ENCODE results near the gene LETM1. TPM values are rescaled to one million over a fixed set of nuclear protein-coding genes. Genes with fewer than 3 reads are reported as not detected.

LETM1 gene
- total RNA-seq, 6 donors from 2014 or later, result 31.4 to 98.5 (median 47.8) TPM

DNA sequence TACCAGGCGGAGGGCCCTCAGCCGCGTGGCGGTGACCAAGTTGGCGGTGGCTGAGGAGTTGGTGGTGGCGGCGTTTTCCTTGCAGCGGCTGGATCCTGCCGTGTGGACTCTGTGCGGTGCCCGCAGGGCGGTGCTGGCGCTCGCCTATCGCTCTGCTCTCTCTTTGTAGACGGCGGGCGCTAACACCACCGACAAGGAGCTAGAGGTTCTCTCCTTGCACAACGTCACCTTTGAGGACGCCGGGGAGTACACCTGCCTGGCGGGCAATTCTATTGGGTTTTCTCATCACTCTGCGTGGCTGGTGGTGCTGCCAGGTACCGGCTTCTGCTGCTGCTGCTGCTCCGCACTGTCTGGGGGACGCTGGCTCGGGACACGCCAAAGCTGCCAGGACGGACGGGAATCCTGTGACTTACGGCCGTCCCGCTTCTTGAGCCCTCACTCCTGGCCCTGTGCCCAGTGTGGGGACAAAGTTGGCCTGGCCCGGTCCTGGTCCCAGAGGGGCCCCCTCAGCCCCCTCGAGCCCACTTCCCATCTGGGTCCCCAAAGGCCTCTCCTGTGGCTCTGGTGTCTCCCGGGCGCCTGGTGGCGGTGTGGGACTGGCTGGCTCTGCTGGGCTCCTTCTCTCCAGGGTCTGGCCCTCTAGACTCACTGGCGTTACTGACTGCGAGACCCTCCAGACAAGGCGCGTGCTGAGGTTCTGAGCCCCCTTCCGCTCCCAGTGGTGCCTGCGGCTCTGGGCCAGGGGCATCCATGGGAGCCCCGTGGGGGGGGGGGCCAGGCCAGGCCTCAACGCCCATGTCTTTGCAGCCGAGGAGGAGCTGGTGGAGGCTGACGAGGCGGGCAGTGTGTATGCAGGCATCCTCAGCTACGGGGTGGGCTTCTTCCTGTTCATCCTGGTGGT lies 52.2 kb downstream of the LETM1 start:
- ATAC-seq (ENCODE audit: low FRiP score in 2 of 2) (no peak), DNase-seq (peak in 1 of 2 donors; percentile 76)
- no peak overlapping the region for H3K4me3 ChIP-seq
- H3K27me3 ChIP-seq, result no peaks in the 10 kb centered on the region
- no peaks in the 10 kb centered on the region for H3K9me3 ChIP-seq
- H3K36me3 ChIP-seq, result peaks cover 0 to 38% (median 13%) of the 10 kb centered on the region in 4 donors
- no peak overlapping the region for H3K27ac ChIP-seq
- TF ChIP-seq POLR2A (IDR thresholded peaks at IDR 0.05) (no peak), POLR2AphosphoS5 (IDR thresholded peaks at IDR 0.05) (no peak), EP300 (IDR thresholded peaks at IDR 0.05) (no peak)
- TF ChIP-seq, protein P1, sequence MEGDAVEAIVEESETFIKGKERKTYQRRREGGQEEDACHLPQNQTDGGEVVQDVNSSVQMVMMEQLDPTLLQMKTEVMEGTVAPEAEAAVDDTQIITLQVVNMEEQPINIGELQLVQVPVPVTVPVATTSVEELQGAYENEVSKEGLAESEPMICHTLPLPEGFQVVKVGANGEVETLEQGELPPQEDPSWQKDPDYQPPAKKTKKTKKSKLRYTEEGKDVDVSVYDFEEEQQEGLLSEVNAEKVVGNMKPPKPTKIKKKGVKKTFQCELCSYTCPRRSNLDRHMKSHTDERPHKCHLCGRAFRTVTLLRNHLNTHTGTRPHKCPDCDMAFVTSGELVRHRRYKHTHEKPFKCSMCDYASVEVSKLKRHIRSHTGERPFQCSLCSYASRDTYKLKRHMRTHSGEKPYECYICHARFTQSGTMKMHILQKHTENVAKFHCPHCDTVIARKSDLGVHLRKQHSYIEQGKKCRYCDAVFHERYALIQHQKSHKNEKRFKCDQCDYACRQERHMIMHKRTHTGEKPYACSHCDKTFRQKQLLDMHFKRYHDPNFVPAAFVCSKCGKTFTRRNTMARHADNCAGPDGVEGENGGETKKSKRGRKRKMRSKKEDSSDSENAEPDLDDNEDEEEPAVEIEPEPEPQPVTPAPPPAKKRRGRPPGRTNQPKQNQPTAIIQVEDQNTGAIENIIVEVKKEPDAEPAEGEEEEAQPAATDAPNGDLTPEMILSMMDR (IDR thresholded peaks at IDR 0.05), result no peak
- WGBS, 2 donors, result 93 to 95% methylated on average over 31 to 49 of the region's 51 CpGs
- no peaks in the 10 kb centered on the region for H3K4me1 ChIP-seq

DNA sequence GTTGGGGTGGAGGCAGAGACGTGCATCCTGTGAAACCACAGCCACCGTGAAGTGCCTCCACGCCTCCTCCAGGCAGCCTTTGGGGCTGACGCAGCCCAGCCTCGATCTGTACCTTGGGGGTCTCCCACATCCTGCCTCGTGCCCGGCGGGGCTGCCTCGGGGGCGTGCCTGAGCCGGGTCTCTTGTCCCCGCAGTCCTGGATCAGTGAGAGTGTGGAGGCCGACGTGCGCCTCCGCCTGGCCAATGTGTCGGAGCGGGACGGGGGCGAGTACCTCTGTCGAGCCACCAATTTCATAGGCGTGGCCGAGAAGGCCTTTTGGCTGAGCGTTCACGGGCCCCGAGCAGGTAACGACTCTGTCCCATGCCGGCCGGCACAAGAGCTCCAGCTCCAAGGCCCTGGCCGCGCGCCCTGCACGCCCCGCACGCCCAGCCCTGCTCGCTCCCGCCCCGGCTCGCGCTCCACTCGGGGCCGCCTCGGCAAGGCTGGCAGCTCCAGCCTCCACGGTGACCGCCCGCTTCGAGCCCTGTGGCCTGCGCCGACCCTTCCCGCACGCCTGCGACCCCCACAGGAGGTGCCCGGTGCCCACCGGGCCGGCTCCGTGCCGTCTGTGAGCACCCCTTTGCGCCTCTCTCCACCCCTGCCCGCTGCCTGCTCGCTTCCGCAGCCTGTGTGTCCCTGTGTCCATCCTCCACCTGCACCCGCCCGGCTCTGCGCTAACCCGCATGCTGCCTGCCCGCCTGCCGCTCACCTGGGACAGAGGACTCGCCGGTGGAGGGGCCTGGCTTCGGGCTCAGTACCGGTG lies 53.0 kb downstream of the LETM1 start:
- TF ChIP-seq, protein P1 (IDR thresholded peaks at IDR 0.05), result no peak
- TF ChIP-seq POLR2A (IDR thresholded peaks at IDR 0.05), result no peak
- TF ChIP-seq EP300 (IDR thresholded peaks at IDR 0.05), result no peak
- TF ChIP-seq POLR2AphosphoS5 (IDR thresholded peaks at IDR 0.05), result no peak
- Histone ChIP-seq H3K4me1 (no peaks in the 10 kb centered on the region), H3K27me3 (no peaks in the 10 kb centered on the region), H3K36me3 (peaks cover 0 to 38% (median 13%) of the 10 kb centered on the region in 4 donors), H3K4me3 (no peak overlapping the region), H3K27ac (no peak overlapping the region), H3K9me3 (no peaks in the 10 kb centered on the region)
- ATAC-seq (ENCODE audit: low FRiP score in 2 of 2), result no peak
- 90 to 97% methylated on average over 43 to 51 of the region's 71 CpGs for WGBS, 2 donors
- DNase-seq, result peak in 1 of 2 donors; percentile 82

DNA sequence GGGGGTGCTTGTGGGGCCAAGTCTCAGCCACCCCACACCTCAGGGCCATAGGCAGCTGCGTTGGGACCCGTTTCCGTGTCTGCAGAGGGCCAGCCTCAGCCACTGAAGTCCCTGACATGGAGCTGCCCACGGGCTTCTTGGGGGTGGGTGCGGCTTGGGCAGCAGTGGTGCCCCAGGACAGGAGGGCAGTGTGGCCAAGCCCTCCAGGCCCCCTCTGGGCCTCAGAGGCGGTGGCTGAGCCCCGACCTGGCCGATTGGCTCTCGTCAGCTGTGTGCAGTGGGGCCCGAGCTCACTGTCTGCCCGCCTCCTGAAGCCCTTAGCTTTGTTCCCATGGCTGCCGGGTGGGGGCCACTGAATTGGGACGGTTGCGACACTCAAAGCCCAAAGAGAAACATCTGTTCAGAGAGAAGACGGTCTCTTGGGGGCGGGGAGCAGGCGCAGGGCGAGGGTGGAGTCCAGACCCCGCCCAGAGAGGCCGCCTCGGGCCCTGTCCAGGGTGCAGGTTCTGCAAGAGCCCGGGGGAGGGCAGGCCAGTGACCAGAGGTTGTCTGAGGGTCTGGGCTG lies 53.7 kb downstream of the LETM1 start:
- Histone ChIP-seq H3K9me3 (no peaks in the 10 kb centered on the region), H3K36me3 (peaks cover 0 to 37% (median 13%) of the 10 kb centered on the region in 4 donors), H3K4me1 (peaks cover 2 to 4% (median 3%) of the 10 kb centered on the region in 4 donors), H3K27me3 (no peaks in the 10 kb centered on the region), H3K27ac (no peak overlapping the region), H3K4me3 (no peak overlapping the region)
- peak in 1 of 2 donors; percentile 79 for DNase-seq
- 52 to 76% methylated on average over 9 to 22 of the region's 22 CpGs for WGBS, 2 donors
- no peak for ATAC-seq (ENCODE audit: low FRiP score in 2 of 2)
- TF ChIP-seq EP300 (IDR thresholded peaks at IDR 0.05) (no peak), POLR2AphosphoS5 (IDR thresholded peaks at IDR 0.05) (no peak), POLR2A (IDR thresholded peaks at IDR 0.05) (no peak)
- TF ChIP-seq, protein P1 (IDR thresholded peaks at IDR 0.05), result no peak

DNA sequence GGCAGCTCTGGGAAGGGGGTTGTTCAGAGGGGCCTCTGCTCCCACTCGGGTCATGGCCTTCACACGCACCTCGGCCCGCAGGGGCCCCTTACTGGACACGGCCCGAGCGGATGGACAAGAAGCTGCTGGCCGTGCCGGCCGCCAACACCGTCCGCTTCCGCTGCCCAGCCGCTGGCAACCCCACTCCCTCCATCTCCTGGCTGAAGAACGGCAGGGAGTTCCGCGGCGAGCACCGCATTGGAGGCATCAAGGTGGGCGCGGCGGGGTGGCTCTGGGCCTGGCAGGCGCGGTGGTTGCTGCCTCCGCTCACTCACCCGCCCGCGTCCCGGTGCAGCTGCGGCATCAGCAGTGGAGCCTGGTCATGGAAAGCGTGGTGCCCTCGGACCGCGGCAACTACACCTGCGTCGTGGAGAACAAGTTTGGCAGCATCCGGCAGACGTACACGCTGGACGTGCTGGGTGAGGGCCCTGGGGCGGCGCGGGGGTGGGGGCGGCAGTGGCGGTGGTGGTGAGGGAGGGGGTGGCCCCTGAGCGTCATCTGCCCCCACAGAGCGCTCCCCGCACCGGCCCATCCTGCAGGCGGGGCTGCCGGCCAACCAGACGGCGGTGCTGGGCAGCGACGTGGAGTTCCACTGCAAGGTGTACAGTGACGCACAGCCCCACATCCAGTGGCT lies 54.5 kb downstream of the LETM1 start:
- no peak overlapping the region for H3K4me3 ChIP-seq
- H3K27ac ChIP-seq, result no peak overlapping the region
- TF ChIP-seq POLR2A (IDR thresholded peaks at IDR 0.05) (no peak), EP300 (IDR thresholded peaks at IDR 0.05) (no peak), POLR2AphosphoS5 (IDR thresholded peaks at IDR 0.05) (no peak)
- TF ChIP-seq, protein P1 (IDR thresholded peaks at IDR 0.05), result no peak
- peaks cover 2 to 10% (median 4%) of the 10 kb centered on the region in 4 donors for H3K4me1 ChIP-seq
- ATAC-seq (ENCODE audit: low FRiP score in 2 of 2), result no peak
- DNase-seq, result peak in 1 of 2 donors; percentile 82
- no peaks in the 10 kb centered on the region for H3K27me3 ChIP-seq
- WGBS, 2 donors, result 95 to 96% methylated on average over 5 to 56 of the region's 56 CpGs
- no peaks in the 10 kb centered on the region for H3K9me3 ChIP-seq
- H3K36me3 ChIP-seq, result peaks cover 0 to 29% (median 12%) of the 10 kb centered on the region in 4 donors

All from upper lobe of left lung (tissue), 6 donors.